NCI-H187 (cell line): ENCODE results near the gene TNRC6C.

Source experiments
- DNase-seq, 2 experiments: peaks; one replicate each; lab custom pipeline; 2025; lab: John Stamatoyannopoulos, UW

The TNRC6C gene

GRCh38 chr17:78086740-78087139, 128.2 kb downstream of the TNRC6C start:
- DNase-seq: no peak

GRCh38 chr17:78088529-78088928, 130.0 kb downstream of the TNRC6C start:
- DNase-seq: no peak

GRCh38 chr17:78089576-78090281, 131.2 kb downstream of the TNRC6C start:
- no peak for DNase-seq

- no peak for DNase-seq
These were observed 134.4 kb downstream of the TNRC6C start for GRCh38 chr17:78092794-78093324.

- DNase-seq: no peak
These were observed 136.5 kb downstream of the TNRC6C start for GRCh38 chr17:78095035-78095434.

- no peak for DNase-seq
These were observed 137.6 kb downstream of the TNRC6C start for GRCh38 chr17:78096093-78096492.

- no peak for DNase-seq
These were observed 142.6 kb downstream of the TNRC6C start for GRCh38 chr17:78101112-78101511.

GRCh38 chr17:78101542-78101941, 143.0 kb downstream of the TNRC6C start:
- DNase-seq: no peak

- no peak for DNase-seq
These were observed 144.8 kb downstream of the TNRC6C start for GRCh38 chr17:78103311-78103710.

GRCh38 chr17:78104540-78104941, 146.0 kb downstream of the TNRC6C start:
- DNase-seq: no peak

- no peak for DNase-seq
These were observed 146.6 kb downstream of the TNRC6C start for GRCh38 chr17:78105101-78105500.

GRCh38 chr17:78105551-78105950, 147.0 kb downstream of the TNRC6C start:
- DNase-seq: no peak

- no peak for DNase-seq
These were observed 147.7 kb downstream of the TNRC6C start for GRCh38 chr17:78106211-78106610.

GRCh38 chr17:78107457-78107856, 149.0 kb downstream of the TNRC6C start:
- no peak for DNase-seq

GRCh38 chr17:78107976-78108725, 149.6 kb downstream of the TNRC6C start:
- no peak for DNase-seq

- no peak for DNase-seq
These were observed 150.4 kb downstream of the TNRC6C start for GRCh38 chr17:78108726-78109488.

GRCh38 chr17:78109489-78109761, 150.9 kb downstream of the TNRC6C start:
- DNase-seq: no peak

- DNase-seq: no peak
These were observed 152.0 kb downstream of the TNRC6C start for GRCh38 chr17:78110363-78111015.

GRCh38 chr17:78111016-78111726, 152.7 kb downstream of the TNRC6C start:
- no peak for DNase-seq

- DNase-seq: no peak
These were observed 153.4 kb downstream of the TNRC6C start for GRCh38 chr17:78111727-78112517.
